GM15510 (cell line): ENCODE results near the gene TNS1.

Source experiments
- POLR2A ChIP-seq: IDR thresholded peaks from 3 replicates; pipeline ENCODE4 v1.6.1; 2011; ENCODE audit warnings: borderline replicate concordance; ENCODE audit not compliant: insufficient read length; ENCODE audit errors: extremely low read depth

Gene TNS1

DNA sequence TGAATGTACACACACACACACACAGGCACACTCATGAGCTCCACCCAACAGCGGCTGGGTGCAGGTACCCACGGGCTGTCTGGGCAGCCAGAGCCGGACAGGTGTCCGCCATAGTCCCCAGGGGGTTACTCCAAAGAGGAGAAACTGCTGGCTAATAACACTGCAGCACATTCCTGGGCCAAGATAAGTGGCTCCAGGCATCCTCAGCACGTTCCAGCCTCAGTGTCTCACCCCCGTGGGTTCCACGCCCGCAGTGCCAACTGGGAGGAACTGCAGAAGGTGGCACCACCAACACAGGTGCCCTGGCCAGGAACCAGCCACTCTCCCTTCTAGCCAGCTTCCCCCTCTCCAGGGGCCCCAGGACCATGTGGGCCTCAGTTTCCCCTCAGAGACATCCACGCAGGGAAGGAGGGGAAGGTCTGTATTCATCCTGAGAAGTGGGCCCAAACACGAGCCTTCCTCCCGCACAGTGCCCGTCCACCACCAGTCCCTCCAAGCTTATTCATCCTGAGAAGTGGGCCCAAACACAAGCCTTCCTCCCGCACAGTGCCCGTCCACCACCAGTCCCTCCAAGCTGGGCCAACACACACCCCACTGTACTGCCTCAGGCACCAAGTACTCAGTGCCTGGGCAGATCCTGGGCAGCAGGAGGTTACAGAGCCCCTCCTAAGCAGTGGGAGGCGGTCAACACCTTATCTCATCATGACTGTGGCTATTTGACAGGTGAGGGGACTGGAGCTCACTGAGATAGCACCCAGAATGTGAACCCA, 47.6 kb downstream of the TNS1 start:
- TF ChIP-seq POLR2A, result no peak

DNA sequence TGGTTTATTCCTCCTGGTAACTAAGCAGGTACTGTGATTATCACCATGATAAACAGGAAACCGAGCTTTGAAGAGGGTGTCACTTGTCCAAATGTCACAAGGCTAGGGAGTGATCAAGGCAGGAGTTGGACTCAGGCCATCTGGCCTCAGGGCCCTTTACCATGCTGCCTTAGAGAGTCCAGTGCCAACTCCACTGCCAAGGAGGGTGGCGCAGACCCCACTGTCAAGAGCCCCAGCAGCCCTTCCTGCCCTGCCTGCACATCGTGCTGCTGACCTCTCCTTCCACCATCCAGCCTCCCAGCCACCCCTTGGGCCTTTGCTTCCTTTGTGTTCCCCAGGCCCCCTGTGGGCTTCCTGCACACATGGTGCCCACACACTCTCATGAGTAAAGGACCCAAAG, 48.3 kb downstream of the TNS1 start:
- TF ChIP-seq POLR2A, result no peak

DNA sequence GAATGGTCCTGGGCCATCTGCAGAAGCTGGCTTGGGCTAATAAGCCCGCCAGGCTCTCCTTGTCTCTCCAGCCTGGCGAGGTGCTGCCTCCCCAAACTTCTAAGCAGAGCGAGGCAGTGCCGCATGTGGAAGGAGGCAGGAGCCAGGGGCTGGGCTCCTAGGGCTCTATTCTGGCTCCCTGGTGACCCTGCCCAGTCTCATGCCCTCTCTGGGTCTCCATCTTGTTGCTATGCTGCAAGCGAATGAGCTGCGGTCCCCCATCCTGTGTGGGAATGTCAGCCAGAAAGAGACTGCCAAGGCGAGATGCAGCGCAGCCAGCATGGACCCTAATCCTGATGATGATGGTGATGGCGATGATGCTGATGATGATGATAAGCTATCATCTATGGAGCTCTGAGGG, 48.7 kb downstream of the TNS1 start:
- TF ChIP-seq POLR2A, result no peak

DNA sequence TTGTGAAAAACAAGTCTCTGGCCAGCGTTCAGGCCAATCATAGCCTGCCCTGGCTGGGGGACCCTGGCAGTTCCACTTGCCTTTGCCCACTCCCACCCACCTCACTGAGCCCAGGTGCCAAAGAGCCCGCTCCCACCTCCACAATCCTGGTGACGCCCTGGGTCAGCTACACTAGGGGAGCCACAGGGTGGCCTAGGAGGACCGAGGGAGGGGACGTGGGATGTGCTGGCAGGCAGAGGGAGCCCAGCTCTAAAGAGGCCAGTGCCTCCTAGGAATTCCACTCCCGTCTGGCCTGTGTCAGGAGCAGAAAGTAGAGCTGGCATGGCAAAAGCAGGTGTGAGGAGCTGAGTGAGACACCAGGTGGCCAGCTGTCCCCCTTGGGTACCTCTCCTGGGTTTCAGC, 49.3 kb downstream of the TNS1 start:
- TF ChIP-seq POLR2A, result no peak

DNA sequence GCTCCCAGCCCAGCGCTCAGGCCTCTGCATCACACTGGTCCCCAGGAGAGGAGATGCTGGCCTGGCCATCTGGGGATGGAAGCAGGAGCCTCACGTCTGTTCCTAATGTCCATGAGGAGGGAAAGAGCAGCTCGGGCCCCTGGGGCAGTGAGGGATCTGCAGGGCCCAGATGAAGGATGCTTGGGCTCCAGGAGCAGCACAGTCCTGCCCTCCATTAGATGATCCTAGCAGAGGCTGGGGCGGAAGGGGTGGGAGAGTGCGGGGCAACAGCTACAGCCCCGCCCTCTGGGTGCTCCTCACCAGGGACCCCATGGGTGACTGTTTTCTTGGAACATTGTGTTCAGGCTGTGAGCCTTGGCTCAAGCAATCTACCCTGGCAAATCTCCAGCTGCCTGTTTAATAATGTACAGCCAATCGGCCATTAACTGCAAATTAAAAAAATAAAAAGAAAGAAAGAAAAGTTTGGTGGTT, 49.7 kb downstream of the TNS1 start:
- no peak for TF ChIP-seq POLR2A

DNA sequence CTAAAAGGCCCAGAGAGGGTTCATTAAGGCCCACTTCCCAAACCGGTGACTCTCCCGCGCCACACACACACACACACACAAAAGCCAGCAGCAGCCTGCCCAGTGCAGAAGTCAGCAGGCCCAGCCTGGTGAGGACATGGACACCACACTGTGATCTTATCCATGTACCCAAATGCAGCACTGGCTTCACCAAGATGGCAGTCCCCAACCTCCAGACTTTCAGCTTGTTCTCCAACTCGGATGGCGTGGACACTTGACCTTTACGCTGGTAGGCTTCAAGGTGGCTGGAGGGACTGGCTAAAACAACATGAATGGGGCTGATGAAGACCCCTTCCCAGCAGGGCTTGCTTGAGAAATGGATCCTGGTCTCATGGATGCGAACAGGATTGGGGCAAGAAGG, 50.4 kb downstream of the TNS1 start:
- TF ChIP-seq POLR2A, result no peak

DNA sequence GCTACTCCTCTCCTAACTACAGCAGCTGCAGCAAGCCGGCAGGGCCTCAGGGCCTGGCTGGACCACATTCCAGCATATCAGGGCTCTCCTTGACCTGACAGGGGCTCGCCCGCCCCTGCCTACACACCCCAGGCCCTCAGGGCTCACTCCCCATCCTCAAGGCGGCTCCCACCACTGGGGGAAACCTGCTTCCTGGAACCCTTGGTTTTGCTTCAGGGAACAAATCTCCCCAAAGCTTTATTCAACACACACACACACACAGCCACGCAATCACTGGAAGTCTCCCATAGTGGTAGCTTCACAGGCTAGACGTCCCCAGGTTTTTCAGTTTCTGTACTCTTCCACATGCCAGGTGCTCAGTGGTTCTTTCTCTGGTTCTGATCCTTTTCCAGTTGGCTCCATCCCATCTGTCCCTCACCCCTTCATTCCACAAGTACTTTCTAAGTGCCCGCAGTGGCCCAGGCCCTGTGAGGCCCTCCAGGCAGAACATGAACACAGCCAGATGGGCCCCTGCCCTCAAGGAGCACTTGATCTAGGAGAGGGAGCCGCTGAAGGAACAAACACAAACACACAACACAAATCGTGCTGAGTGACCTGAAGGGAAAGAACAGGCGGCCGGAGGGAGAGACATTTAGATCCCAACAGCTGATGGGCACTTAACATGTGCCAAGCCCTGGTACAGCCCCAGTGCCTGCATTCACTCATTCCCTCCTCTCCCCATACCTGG, 51.1 kb downstream of the TNS1 start:
- no peak for TF ChIP-seq POLR2A

DNA sequence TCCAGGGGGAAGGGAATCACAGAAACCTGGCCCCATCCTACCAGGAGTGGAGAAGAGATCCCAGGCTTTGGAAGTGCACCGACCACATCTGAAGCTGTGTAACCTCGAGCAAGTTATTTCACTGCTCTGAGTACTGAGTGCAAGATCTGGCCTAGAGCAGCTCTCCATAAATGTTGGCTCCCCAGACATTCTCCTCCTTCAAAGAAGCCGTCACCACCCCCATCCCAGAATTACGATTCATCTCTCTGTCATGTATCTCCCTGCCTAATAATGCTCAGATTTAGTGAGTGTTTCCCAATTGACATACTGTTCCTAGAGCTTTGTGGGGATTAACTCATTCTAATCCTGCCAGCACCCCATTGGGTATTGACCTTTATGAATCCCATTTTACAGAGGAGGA, 51.7 kb downstream of the TNS1 start:
- TF ChIP-seq POLR2A, result no peak

DNA sequence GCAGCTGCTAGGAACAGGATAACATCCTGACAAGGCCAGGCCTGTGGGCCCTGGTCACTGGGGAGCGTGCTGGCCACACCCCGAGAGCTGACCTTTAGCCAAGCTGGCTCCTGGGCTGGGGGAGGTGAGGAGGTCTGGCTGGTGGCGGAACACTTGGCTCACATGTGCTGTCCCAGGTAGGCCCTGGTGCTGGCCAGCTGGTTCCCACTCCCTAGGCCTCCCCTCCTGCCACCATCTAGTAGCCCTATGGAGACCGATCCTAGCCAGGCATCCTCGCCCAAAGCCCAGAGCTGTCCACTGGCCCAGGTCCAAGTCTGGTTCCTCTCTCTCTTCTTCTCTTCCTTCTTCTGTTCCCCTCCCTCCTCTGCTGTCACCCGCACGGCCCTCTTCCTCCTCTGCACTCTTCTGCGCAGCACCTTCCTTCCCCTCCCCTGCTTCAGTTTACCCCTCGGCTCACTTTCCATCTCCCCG, 52.4 kb downstream of the TNS1 start:
- TF ChIP-seq POLR2A, result no peak

DNA sequence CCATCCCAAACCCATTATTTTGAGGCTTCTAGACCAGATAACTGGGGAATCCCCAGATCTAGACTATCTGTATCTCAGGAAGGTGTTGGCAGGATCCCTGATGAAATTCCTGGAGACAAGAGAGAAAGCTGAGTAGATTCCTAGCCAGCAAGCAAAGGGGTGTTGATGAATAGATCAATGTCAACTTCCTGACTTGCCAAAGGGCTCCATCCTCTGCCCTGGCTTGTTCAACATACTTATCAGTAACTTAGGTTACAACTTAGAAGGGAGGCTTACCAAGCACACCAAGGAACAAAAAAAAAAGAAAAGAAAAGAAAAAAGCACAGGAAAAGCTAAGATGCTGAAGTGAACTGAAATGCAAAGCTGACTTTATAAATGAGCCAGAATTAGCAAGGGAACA, 53.3 kb downstream of the TNS1 start:
- no peak for TF ChIP-seq POLR2A

DNA sequence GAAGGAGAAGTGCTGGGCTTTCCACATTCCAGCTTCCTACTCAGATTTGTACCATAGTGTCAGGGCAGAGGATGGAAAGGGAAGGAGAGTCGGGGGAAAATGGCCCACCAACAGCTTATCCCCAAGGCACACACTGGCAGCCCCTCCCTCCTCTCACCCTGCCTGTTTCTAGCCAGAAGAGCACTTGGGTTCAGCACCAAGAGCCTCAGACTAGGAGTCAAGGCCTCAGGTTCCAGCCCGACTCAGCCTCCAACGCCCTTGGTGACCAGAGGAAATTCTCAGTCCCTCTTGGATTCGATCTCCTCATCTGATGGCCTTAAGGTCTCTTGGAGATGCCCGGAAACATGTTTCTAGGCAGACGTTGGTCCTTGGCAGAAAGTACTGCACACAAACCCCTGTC, 53.9 kb downstream of the TNS1 start:
- TF ChIP-seq POLR2A, result no peak

DNA sequence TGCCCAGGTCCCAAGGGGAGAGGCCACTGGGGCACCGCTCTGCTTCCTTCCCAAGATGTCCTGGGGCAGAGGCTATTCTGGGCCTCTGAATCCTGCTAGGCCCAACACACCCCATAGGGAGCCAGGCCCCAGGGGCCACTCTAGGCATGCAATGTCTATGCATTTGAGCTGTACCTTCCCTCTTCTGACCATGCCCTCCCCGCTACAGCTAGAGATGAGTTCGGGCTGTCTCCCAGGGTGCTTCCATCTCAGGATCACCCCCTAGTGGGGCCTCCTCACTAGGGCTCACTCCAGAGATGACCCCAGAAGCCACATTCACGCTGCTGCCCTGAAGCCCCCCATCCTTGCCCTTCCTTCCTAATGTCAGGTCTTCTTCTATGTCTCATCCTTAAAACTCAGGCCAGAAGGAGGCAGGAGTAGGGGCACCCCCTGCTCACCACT, 54.4 kb downstream of the TNS1 start:
- TF ChIP-seq POLR2A, result no peak

DNA sequence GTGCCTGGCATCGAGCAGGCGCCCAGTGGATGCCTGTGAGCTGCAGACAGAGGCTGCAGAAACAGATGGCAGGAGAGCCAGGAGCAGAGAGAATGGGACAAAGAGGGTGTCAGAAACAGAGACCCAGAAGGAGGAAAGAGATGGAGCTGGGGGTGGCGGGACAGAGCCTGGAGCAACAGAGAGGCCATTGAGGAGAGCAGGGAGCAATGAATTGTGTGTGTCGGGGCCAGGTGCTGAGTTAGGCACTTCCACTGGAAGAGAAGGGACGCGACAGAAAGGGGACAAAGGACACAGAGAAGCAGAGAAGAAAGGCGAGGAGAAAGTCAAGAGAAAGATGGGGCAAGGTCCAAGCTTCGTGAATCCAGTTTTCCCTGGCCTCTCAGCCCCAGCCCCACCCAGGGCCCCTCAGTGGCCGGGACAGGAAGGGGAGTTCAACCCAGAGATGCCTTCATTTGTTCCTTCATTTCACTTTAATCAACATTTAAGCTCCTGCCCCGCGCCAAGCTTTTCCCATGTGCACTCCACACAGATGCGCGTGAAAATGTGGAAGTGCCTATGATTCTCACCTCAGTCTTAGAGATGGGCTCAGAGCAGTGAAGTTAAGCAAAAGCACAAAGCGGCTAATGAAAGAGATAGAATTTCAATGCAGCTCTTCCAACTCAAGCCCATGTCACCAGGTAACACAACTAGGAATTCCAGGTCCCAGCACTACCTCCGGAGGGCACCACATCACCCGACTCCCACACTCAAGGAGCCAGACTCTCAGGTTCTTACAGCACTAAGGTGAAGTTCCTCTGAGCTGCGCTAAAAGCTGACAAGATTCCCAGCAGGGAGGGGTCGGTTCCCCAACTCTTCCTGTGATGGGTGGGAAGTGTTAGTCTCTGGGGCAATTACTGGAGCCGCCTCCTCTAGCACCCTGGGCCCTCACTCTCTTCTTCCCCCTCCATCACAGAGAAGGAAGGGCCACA, 55.1 kb downstream of the TNS1 start:
- TF ChIP-seq POLR2A, result no peak

DNA sequence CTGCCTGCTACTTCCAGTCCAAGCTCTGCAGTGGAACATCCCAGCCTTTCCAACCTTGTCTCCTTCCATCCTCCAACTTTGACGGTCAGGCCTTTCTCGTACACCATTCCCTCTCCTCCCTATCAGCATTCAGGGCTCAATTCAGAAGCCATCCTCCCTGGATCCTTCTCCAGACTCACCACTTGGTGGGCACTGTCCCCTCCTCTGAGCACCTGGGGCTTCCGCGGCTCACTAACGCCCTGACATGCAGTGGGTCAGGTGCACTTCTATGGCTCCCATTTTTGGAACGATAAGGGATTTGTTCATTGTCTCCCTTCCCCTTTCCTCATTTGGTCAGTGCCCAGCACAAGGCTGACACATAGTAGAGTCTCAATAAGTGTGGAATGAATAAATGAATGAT, 56.7 kb downstream of the TNS1 start:
- no peak for TF ChIP-seq POLR2A

DNA sequence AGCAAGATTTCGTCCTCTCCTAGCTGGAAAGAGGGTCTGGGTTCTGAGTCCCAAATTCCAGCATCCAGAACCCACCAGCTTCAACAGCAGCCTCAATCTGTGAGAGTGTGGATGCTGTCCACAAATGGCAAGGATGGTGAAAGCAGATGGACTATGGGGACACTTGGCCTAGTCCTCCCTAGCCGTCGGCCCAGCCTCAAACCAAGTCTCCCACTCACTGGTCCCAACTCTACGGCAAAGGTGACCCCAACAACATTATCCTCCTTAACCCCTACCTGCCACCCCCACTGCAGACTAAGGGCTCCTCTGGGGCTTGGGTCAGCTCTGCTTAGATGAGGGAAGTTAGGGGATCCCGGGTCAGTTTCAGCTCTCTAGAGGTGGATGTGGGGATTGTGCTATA, 57.3 kb downstream of the TNS1 start:
- no peak for TF ChIP-seq POLR2A
